ENCODE data around the gene RBM12.

RBM12 gene

DNA sequence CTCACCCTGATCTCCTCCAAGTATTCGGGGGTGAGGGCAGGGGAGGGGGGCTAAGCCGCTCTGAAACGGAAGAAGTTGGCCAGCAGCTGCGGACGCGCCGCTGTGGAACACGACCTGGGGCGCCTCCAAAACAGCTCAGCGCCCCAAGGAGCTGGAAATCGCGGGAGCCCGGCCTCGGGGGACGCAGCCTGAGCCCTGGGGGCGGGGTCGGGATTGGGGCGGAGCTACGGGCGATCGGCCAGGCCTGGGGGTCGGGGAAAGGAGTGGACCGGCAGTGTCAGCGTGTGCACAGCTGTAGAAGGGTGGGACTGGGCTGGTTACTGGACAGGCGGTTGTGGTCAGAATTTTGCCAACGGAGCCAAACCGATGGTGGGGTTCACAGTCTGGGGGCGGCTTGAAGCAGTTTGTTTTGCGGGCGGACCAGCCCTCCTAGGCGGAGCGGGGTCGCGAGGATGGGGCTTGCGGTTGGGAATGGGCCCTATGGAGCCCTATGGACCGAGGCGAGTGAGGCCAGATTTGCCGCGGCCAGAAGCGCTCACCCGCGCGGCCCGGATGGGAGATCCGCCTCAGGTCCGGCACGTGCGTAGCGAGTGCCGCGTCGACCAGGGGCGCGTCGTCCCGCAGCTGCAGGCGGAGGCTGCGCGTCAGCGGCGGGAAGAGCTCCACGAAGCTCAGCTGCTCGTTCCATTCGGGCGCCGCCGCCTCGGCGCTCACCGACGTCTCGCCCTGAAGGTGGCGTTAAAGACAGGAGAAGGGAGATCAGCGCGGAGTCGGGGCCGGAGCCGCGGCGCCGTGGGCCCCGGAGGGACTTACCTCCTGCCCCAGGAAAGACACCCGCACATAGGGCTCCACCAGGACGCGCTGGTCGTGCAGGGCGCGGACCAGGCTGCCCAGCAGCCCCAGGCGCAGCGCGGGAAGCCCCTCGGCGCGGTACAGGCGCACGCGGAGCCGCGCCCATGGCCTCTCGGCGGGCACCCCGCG is 63.4 kb downstream of the RBM12 start:
- peak; percentile 52 to 67 for DNase-seq (ENCODE audit: low read depth in 2 of 2)

DNA sequence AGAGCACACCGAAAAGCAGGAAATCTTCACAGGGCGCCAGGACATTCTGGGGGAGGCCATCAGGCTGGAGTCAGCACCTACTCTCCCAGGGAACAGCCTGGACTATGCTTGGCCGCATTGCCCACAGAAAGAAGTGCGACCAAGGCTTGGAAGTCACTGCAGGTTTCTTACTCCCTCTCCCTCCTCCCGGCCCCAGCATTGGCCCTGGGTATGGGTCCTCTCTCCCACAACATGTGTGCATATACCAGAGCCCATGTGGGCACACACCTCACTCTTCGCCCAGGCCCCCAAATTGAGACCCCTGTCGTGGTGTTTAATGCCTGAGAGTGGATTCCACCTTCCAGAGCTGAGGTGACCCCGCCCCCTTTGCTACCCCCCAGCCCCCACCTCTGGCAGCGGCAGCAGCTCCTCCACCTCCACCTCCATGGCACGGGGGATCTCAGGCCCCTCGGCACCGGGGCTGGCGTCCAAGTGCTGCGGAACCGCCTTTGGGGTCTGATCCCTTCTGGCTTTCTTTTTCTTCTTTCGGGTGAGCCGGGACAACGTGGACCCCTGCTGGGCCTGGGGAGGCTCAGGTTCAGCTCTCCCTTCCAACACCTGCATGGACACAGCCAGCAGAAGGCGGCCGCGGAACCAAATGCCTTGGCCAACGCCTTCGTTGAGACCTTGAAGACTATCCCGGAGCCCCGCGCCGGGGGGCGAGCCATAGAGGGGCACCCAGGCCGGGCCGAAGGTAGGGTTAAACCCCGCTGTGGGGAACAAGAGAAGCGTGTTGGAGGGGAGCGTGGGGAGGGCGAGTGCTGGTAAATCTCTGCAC is 64.3 kb downstream of the RBM12 start:
- no peak for DNase-seq (ENCODE audit: low read depth in 2 of 2)

GRCh38 chr20:35599776-35600120 is 65.0 kb downstream of the RBM12 start:
- no peak for DNase-seq (ENCODE audit: low read depth in 2 of 2)
